MG63 (cell line): ENCODE results near the gene NRDE2. TPM values are rescaled to one million over a fixed set of nuclear protein-coding genes. Genes with fewer than 3 reads are reported as not detected.

Experiments used
- DNase-seq: peaks from one replicate; pipeline ENCODE4 v3.0.0-alpha.2; 2020
- H3K27me3 ChIP-seq: fragments of 250-450 bp; sonication (Bioruptor Pico); 2 replicates; pipeline ENCODE4 v1.5.1; 2020; ENCODE audit warnings: mild to moderate bottlenecking, moderate library complexity
- H3K36me3 ChIP-seq: fragments of 250-450 bp; sonication (Bioruptor Pico); 2 replicates; pipeline ENCODE4 v1.5.1; 2020; ENCODE audit warnings: mild to moderate bottlenecking, moderate library complexity
- H3K4me3 ChIP-seq: fragments of 250-450 bp; sonication (Bioruptor Pico); 2 replicates; pipeline ENCODE4 v1.5.1; 2020; ENCODE audit warnings: mild to moderate bottlenecking, moderate library complexity
- H3K9me3 ChIP-seq: fragments of 250-450 bp; sonication (Bioruptor Pico); 2 replicates; pipeline ENCODE4 v1.5.1; 2020; ENCODE audit warnings: mild to moderate bottlenecking, moderate library complexity
- total RNA-seq: library from RNA; depleted of rRNA; stranded (reverse); fragments of >200 nt; shearing (Covaris generic); gene quantifications from 2 replicates; pipeline ENCODE4 v1.2.3, GENCODE V29; 2014; ENCODE audit warnings: low replicate concordance

NRDE2 gene
- total RNA-seq, 1 experiment from 2014 or later = 5.5 TPM

- peaks cover 8% of the 10 kb centered on the region for H3K36me3 ChIP-seq
- H3K27me3 ChIP-seq = no peaks in the 10 kb centered on the region
- H3K4me3 ChIP-seq = no peak overlapping the region
- DNase-seq = no peak
- H3K9me3 ChIP-seq = no peaks in the 10 kb centered on the region
Measured at GRCh38 chr14:90317286-90317685, 14.5 kb downstream of the NRDE2 start.

GRCh38 chr14:90308561-90308960, 23.2 kb downstream of the NRDE2 start:
- no peak overlapping the region for H3K4me3 ChIP-seq
- DNase-seq = no peak
- peaks cover 2% of the 10 kb centered on the region for H3K36me3 ChIP-seq
- H3K27me3 ChIP-seq = no peaks in the 10 kb centered on the region
- no peaks in the 10 kb centered on the region for H3K9me3 ChIP-seq

DNA sequence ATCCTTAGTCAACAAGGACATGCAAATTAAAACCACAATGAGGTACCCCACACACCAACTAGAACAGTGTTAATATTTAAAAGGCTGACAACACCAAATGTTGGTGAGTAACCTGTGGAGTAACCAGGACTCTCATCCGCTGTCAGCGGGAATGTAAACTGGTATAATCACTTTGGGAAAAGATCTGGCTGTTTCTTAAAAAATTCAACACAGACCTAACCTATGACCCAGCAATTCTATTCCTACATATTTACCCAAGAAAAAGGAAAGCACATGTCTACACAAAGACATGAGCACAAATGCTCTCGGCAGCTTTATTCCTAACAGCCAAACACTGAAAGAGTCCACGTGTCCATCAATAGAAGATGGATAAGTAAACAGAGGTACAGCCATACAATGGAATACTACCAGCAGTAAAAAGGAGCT, 26.6 kb downstream of the NRDE2 start:
- no peak for DNase-seq
- H3K4me3 ChIP-seq = no peak overlapping the region

DNA sequence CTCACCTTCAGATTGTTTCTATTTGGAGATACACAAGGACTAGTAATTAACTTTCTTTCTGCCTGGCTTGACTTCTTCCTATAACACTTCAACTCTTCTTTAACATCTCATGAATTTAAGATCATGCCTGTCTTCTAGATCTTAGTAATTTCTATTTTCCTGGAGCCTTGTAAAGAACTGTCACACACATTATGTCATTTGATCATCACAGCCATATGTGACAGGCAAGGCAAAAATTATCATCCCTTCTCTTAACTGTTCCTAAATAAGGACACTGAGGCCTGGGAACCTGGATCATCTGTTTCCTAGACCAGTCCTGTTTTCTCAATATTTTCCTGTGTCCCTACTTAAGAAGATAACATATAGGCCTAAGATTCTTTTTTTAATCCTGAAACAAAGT, 27.2 kb downstream of the NRDE2 start:
- Histone ChIP-seq H3K4me3 (no peak overlapping the region), H3K27me3 (no peaks in the 10 kb centered on the region), H3K9me3 (no peaks in the 10 kb centered on the region), H3K36me3 (peaks cover 2% of the 10 kb centered on the region; the same call in 1 of the 2 replicates)
- no peak for DNase-seq

More for the DNA sequence above, 26.6 kb downstream of the NRDE2 start:
- H3K27me3 ChIP-seq = no peaks in the 10 kb centered on the region
- no peaks in the 10 kb centered on the region for H3K9me3 ChIP-seq
- H3K36me3 ChIP-seq = peaks cover 2% of the 10 kb centered on the region; the same call in 1 of the 2 replicates

GRCh38 chr14:90303473-90303872, 28.3 kb downstream of the NRDE2 start:
- Histone ChIP-seq H3K4me3 (no peak overlapping the region), H3K36me3 (peaks cover 2% of the 10 kb centered on the region; the same call in 1 of the 2 replicates), H3K9me3 (no peaks in the 10 kb centered on the region), H3K27me3 (no peaks in the 10 kb centered on the region)
- no peak for DNase-seq

- Histone ChIP-seq H3K4me3 (no peak overlapping the region), H3K9me3 (no peaks in the 10 kb centered on the region), H3K36me3 (peaks cover 2% of the 10 kb centered on the region; the same call in 1 of the 2 replicates), H3K27me3 (no peaks in the 10 kb centered on the region)
- DNase-seq = no peak
Measured at GRCh38 chr14:90302529-90303303, 29.0 kb downstream of the NRDE2 start.

DNA sequence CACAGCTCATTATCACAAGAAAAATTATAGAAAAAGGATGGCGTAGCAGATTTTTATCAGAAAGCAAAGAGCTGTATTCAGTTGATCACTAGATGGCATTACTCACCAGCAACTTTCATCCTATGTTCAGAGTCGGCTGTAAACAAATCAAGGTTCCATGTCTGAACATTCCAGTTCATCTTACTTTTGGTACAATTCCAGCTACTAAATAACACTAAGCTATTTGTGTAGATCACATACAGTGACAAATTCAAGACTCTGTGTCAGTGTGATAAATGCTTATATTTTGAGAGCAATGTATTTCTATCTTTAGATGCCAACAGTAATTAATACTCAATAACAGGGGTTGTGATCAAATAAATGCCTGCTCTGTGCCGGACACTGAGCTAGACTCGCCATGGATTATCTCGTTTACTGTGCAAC, 30.1 kb downstream of the NRDE2 start:
- Histone ChIP-seq H3K27me3 (no peaks in the 10 kb centered on the region), H3K9me3 (no peaks in the 10 kb centered on the region), H3K36me3 (peaks cover 2% of the 10 kb centered on the region; the same call in 1 of the 2 replicates), H3K4me3 (no peak overlapping the region)
- no peak for DNase-seq

DNA sequence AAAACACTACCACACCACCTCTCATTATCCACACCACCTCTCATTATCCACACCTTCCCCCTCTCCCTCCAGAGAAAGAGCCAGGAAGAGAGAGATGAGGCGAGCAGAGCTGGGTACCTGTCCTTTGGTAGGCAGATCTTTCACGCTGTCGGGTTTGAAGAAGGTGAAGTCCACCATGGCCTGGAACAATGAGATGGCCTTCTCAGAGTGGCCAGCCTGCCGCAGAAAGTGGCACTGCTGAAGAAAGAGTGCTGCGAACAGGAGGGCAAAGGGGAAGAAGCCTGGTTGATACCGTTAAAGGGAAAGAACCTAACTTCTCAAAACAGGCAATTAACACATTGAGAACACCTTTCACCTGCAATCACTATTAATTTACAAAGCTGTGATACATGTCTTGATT, 30.6 kb downstream of the NRDE2 start:
- H3K36me3 ChIP-seq = peaks cover 2% of the 10 kb centered on the region; the same call in 1 of the 2 replicates
- H3K4me3 ChIP-seq = no peak overlapping the region
- H3K9me3 ChIP-seq = no peaks in the 10 kb centered on the region
- H3K27me3 ChIP-seq = no peaks in the 10 kb centered on the region
- no peak for DNase-seq

DNA sequence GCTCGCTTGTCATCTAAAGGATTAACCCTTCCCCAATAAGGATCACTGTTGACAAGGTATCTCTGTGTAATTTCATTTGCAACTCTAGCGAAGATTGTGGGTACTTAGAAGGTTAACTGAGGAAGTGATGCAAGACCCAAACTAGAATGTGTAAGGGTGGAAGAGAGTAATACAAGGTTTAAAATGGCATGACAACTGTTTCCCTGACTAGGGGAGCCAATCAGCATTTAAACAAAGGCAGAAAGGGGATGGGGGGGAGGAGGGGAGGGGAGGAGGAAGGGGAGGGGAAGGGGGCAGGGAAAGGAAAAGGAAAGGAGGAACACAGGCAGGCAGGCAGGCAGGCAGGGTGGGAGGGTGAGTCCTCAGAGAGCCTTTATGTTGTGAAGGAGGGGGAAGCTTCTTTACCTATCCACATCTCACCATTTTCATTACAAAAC, 31.1 kb downstream of the NRDE2 start:
- H3K27me3 ChIP-seq = no peaks in the 10 kb centered on the region
- no peak overlapping the region for H3K4me3 ChIP-seq
- no peaks in the 10 kb centered on the region for H3K9me3 ChIP-seq
- no peak for DNase-seq
- 0 out of 2 replicates have a peak, but pooled peaks cover 2% of the 10 kb centered on the region for H3K36me3 ChIP-seq

GRCh38 chr14:90299408-90299807, 32.3 kb downstream of the NRDE2 start:
- Histone ChIP-seq H3K36me3 (0 out of 2 replicates have a peak, but pooled peaks cover 2% of the 10 kb centered on the region), H3K4me3 (no peak overlapping the region), H3K27me3 (no peaks in the 10 kb centered on the region), H3K9me3 (no peaks in the 10 kb centered on the region)
- no peak for DNase-seq

DNA sequence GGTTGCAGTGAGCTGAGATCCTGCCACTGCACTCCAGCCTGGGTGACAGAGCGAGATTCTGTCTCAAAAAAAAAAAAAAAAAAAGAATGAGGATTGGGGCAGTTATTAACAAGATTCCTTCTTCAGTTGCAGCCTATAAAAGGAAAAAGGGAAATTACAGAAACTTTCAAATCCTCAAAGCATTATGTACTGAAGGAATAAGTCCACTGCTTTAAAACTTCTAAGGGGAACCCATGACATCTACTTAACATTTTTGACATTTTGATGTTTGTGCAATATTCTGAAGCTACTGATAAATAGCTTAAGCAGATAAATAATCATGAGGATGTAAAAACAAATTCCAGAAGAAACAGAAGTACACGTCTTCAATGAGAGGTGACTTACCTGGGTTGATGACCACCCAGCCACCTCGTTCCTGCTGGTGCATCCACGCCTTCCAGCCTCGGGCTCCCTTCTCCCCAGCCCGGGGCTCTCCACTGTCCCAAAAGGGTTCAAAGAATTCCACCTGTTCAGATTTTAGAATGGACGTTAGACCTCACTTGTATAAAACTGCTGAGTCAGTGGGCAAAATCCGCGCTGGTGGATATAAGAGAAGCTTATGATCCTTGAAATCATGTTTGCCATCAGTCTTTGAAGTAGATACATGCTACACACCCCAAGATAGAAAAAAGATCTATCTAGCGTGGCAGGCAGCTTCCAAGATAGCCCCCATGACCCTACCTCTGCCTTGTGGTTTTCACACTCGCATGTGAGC, 33.7 kb downstream of the NRDE2 start:
- H3K36me3 ChIP-seq = no peaks in the 10 kb centered on the region; the same call in 1 of the 2 replicates
- no peaks in the 10 kb centered on the region for H3K27me3 ChIP-seq
- H3K9me3 ChIP-seq = no peaks in the 10 kb centered on the region
- DNase-seq = no peak
- no peak overlapping the region for H3K4me3 ChIP-seq

DNA sequence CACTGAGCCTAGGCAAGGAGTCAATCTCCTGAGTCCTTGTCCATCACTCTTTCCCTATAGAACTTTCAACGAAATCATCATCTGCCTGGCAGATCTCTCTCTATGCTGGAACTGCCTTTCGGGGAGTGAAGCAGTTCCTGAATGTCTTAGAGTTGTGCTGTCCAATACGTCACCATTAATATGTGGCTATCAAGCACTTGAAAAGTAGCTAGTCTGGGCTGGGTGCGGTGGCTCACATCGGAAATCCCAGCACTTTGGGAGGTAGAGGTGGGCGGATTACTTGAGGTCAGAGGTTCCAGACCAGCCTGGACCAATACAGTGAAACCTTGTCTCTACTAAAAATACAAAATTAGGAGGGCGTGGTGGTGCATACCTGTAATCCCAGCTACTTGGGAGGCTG, 35.1 kb downstream of the NRDE2 start:
- H3K36me3 ChIP-seq = peaks cover 6% of the 10 kb centered on the region
- H3K27me3 ChIP-seq = no peaks in the 10 kb centered on the region
- no peak for DNase-seq
- H3K9me3 ChIP-seq = no peaks in the 10 kb centered on the region
- no peak overlapping the region for H3K4me3 ChIP-seq

DNA sequence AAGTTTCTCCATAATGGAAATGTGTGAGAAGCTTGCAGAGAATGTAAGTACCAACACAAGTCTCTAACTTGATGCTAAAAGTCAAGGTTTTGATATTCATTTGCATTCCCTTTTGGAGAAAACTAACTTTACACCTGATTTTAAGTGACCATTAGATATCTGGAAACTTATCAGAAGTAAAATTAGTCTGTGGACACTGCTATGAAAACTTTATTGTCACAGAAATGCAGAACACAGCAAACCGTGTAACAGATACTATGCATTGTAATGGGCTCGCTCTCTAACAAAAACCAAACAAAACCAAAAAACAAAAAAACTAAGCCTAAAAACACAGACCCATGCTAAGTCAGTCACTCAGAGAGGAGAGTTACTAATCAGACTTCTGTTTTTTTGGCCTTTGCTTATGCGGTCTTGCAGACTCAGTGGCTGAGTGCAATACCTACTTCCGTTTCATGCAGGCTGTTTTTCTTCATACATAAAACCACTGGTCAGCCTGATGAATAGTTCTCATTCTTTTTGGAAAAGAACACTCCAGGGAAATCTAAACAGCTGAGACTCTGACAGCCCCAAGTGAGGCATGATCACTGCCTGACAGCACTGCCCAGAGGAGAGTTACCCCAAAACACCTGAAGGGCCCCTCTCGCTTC, 35.7 kb downstream of the NRDE2 start:
- Histone ChIP-seq H3K4me3 (no peak overlapping the region), H3K9me3 (no peaks in the 10 kb centered on the region), H3K36me3 (peaks cover 6% of the 10 kb centered on the region), H3K27me3 (no peaks in the 10 kb centered on the region)
- DNase-seq = no peak

DNA sequence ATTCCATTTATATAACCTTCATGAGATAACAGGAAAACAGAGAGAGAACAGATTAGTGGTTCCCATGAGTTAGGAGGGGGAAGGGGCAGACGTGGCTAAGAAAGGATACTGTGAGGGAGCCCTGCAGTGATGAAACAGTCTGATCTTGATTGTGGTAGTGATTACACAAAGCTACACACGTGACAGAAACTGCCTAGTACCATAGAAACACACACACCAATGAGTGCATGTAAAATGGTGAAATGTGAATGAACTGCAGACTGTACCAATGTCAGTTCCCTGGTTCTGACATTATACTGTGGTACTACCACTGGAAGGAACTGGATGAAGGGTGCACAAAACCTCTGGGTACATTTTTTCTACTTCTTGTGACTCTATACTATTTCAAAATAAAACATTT, 36.9 kb downstream of the NRDE2 start:
- H3K36me3 ChIP-seq = peaks cover 6% of the 10 kb centered on the region
- H3K9me3 ChIP-seq = no peaks in the 10 kb centered on the region
- H3K27me3 ChIP-seq = no peaks in the 10 kb centered on the region
- no peak for DNase-seq
- no peak overlapping the region for H3K4me3 ChIP-seq

GRCh38 chr14:90293766-90294730, 37.7 kb downstream of the NRDE2 start:
- Histone ChIP-seq H3K36me3 (peaks cover 11% of the 10 kb centered on the region), H3K27me3 (no peaks in the 10 kb centered on the region), H3K9me3 (no peaks in the 10 kb centered on the region), H3K4me3 (no peak overlapping the region)
- DNase-seq = no peak

GRCh38 chr14:90291699-90292098, 40.0 kb downstream of the NRDE2 start:
- no peak overlapping the region for H3K4me3 ChIP-seq
- H3K36me3 ChIP-seq = peaks cover 13% of the 10 kb centered on the region
- no peak for DNase-seq
- no peaks in the 10 kb centered on the region for H3K27me3 ChIP-seq
- no peaks in the 10 kb centered on the region for H3K9me3 ChIP-seq
